ENCODE measurements around the gene RAD9B. TPM values are rescaled to one million over a fixed set of nuclear protein-coding genes. Genes with fewer than 3 reads are reported as not detected.

The RAD9B gene
- total and polyA plus RNA-seq, 7 experiments from 2014 or later = 0.53 to 2.9 (median 1.0) TPM

- H3K4me1 ChIP-seq (ENCODE audit: control insufficient read depth in 2 of 2, insufficient read depth in 2 of 2, low read length in 2 of 2) = peaks cover 20 to 22% of the 10 kb centered on the region in 2 donors
- peaks cover 0 to 17% (median 8%) of the 10 kb centered on the region in 5 donors for H3K36me3 Mint-ChIP-seq
- ChIA-PET CTCF (interaction anchor here (1.1 to 4.3 kb wide), 4 partner anchors 26 to 103 kb away, joined by 3 to 20 read pairs (median 6); partner anchors contain the start of genes ARPC3, FAM216A and GPN3), POLR2A (interaction anchor here (1.3 to 3.4 kb wide), 2 partner anchors 30 to 49 kb away, joined by 5 to 52 read pairs; partner anchors contain the start of genes ARPC3, FAM216A and GPN3)
- DNase-seq = no peak
- ATAC-seq = no peak
- no peak overlapping the region for H3K27ac ChIP-seq (ENCODE audit: low read depth, low read length)
- peaks cover 22 to 52% (median 43%) of the 10 kb centered on the region in 7 donors for H3K4me1 Mint-ChIP-seq
- peaks cover 0 to 3% (median 0%) of the 10 kb centered on the region in 5 donors for H3K27me3 Mint-ChIP-seq
- intact Hi-C loops (cut with micrococcal nuclease) = no loop called here
- H3K9me3 ChIP-seq (ENCODE audit: control insufficient read depth in 2 of 3, low read length in 3 of 3) = no peaks in the 10 kb centered on the region
- peak overlapping the region in 9 of 10 donors; percentile 8 to 93 (median 59) for H3K4me3 Mint-ChIP-seq
- no peak overlapping the region for H3K4me3 ChIP-seq (ENCODE audit: low read length)
- peak overlapping the region in 5 of 9 donors; percentile 34 to 78 (median 39) for H3K27ac Mint-ChIP-seq
- H3K27me3 ChIP-seq (ENCODE audit: control insufficient read depth in 2 of 2, insufficient read depth in 2 of 2, low read length in 2 of 2) = no peaks in the 10 kb centered on the region
- peaks cover 0 to 18% (median 7%) of the 10 kb centered on the region in 3 experiments for H3K36me3 ChIP-seq (ENCODE audit: control insufficient read depth in 2 of 3, insufficient read depth in 3 of 3, low read length in 3 of 3)
- peaks cover 0 to 6% (median 0%) of the 10 kb centered on the region in 11 donors for H3K9me3 Mint-ChIP-seq
Observed at GRCh38 chr12:110498984-110499706, 3.0 kb upstream of the RAD9B start.

- Mint-ChIP-seq H3K4me3 (peak overlapping the region; percentile 88 to 100 (median 97)), H3K36me3 (peaks cover 0 to 13% (median 0%) of the 10 kb centered on the region in 5 donors), H3K9me3 (peaks cover 0 to 6% (median 0%) of the 10 kb centered on the region in 11 donors), H3K27ac (peak overlapping the region; percentile 93 to 100 (median 97)), H3K27me3 (peaks cover 0 to 3% (median 0%) of the 10 kb centered on the region in 5 donors), H3K4me1 (peaks cover 22 to 52% (median 39%) of the 10 kb centered on the region in 7 donors)
- intact Hi-C loops (cut with micrococcal nuclease) = loop anchor here in 1 of 2 donors (1.0 to 5.0 kb wide), 4 partner anchors 99 to 1096 kb away; partner anchors contain the start of genes ANKRD13A, ATXN2 and GIT2
- Histone ChIP-seq H3K27ac (ENCODE audit: low read depth, low read length) (peak overlapping the region; percentile 89), H3K4me1 (ENCODE audit: control insufficient read depth in 2 of 2, insufficient read depth in 2 of 2, low read length in 2 of 2) (peaks cover 20 to 22% of the 10 kb centered on the region in 2 donors), H3K27me3 (ENCODE audit: control insufficient read depth in 2 of 2, insufficient read depth in 2 of 2, low read length in 2 of 2) (no peaks in the 10 kb centered on the region), H3K4me3 (ENCODE audit: low read length) (peak overlapping the region; percentile 86), H3K9me3 (ENCODE audit: control insufficient read depth in 2 of 3, low read length in 3 of 3) (no peaks in the 10 kb centered on the region), H3K36me3 (ENCODE audit: control insufficient read depth in 2 of 3, insufficient read depth in 3 of 3, low read length in 3 of 3) (peaks cover 0 to 4% (median 0%) of the 10 kb centered on the region in 3 experiments)
- ChIA-PET CTCF (interaction anchor here (0.6 to 4.3 kb wide), 3 partner anchors 18 to 53 kb away, joined by 3 to 20 read pairs (median 8); partner anchors contain the start of genes FAM216A and GPN3), POLR2A (interaction anchor here (0.6 to 3.4 kb wide), 9 partner anchors 10 to 241 kb away, joined by 3 to 52 read pairs (median 4); partner anchors contain the start of genes ARPC3, FAM216A and GPN3)
- DNase-seq = no peak
- ATAC-seq = peak; percentile 3
Observed at GRCh38 chr12:110501399-110501751, 756 bp upstream of the RAD9B start.

GRCh38 chr12:110503432-110503831, 1.3 kb downstream of the RAD9B start:
- CTCF ChIA-PET = interaction anchor here (0.6 to 2.3 kb wide), 4 partner anchors 48 to 183 kb away, joined by 3 to 8 read pairs (median 4); no protein-coding TSS in a partner anchor
- no peaks in the 10 kb centered on the region for H3K9me3 ChIP-seq (ENCODE audit: control insufficient read depth in 2 of 3, low read length in 3 of 3)
- H3K4me1 ChIP-seq (ENCODE audit: control insufficient read depth in 2 of 2, insufficient read depth in 2 of 2, low read length in 2 of 2) = peaks cover 20 to 22% of the 10 kb centered on the region in 2 donors
- peaks cover 0 to 3% (median 0%) of the 10 kb centered on the region in 5 donors for H3K27me3 Mint-ChIP-seq
- H3K27ac ChIP-seq (ENCODE audit: low read depth, low read length) = no peak overlapping the region
- H3K27me3 ChIP-seq (ENCODE audit: control insufficient read depth in 2 of 2, insufficient read depth in 2 of 2, low read length in 2 of 2) = no peaks in the 10 kb centered on the region
- no peak for ATAC-seq
- POLR2A ChIA-PET = interaction anchor here (0.6 to 1.9 kb wide), 5 partner anchors 14 to 110 kb away, joined by 3 to 11 read pairs (median 5); partner anchors contain the start of genes ARPC3 and TCTN1
- peaks cover 21 to 47% (median 35%) of the 10 kb centered on the region in 7 donors for H3K4me1 Mint-ChIP-seq
- peaks cover 0 to 4% (median 0%) of the 10 kb centered on the region in 3 experiments for H3K36me3 ChIP-seq (ENCODE audit: control insufficient read depth in 2 of 3, insufficient read depth in 3 of 3, low read length in 3 of 3)
- H3K36me3 Mint-ChIP-seq = peaks cover 0 to 13% (median 0%) of the 10 kb centered on the region in 5 donors
- H3K27ac Mint-ChIP-seq = peak overlapping the region in 8 of 9 donors; percentile 9 to 99 (median 76)
- no peak for DNase-seq
- no peak overlapping the region for H3K4me3 ChIP-seq (ENCODE audit: low read length)
- peaks cover 0 to 6% (median 0%) of the 10 kb centered on the region in 11 donors for H3K9me3 Mint-ChIP-seq
- intact Hi-C loops (cut with micrococcal nuclease) = loop anchor here (2.0 to 5.0 kb wide), 4 partner anchors 97 to 1094 kb away; partner anchors contain the start of genes ANKRD13A (in 1 of the 2), ATXN2 (in 1 of the 2) and GIT2 (in 1 of the 2)
- H3K4me3 Mint-ChIP-seq = peak overlapping the region in 3 of 10 donors; percentile 17 to 57 (median 54)

GRCh38 chr12:110505332-110505731, 3.2 kb downstream of the RAD9B start:
- peaks cover 0 to 3% (median 0%) of the 10 kb centered on the region in 5 donors for H3K27me3 Mint-ChIP-seq
- intact Hi-C loops (cut with micrococcal nuclease) = no loop called here
- peaks cover 0 to 9% (median 0%) of the 10 kb centered on the region in 5 donors for H3K36me3 Mint-ChIP-seq
- H3K4me3 Mint-ChIP-seq = no peak overlapping the region
- no peak overlapping the region for H3K27ac Mint-ChIP-seq
- H3K4me1 ChIP-seq (ENCODE audit: control insufficient read depth in 2 of 2, insufficient read depth in 2 of 2, low read length in 2 of 2) = peaks cover 9 to 11% of the 10 kb centered on the region in 2 donors
- ATAC-seq = no peak
- ChIA-PET POLR2A (interaction anchor here (0.6 to 0.8 kb wide), 2 partner anchors 72 to 101 kb away, joined by 3 read pairs; no protein-coding TSS in a partner anchor), CTCF (interaction anchor here (0.7 to 0.8 kb wide), 2 partner anchors 8 to 85 kb away, joined by 3 to 4 read pairs; no protein-coding TSS in a partner anchor)
- H3K9me3 ChIP-seq (ENCODE audit: control insufficient read depth in 2 of 3, low read length in 3 of 3) = no peaks in the 10 kb centered on the region
- H3K27me3 ChIP-seq (ENCODE audit: control insufficient read depth in 2 of 2, insufficient read depth in 2 of 2, low read length in 2 of 2) = no peaks in the 10 kb centered on the region
- H3K36me3 ChIP-seq (ENCODE audit: control insufficient read depth in 2 of 3, insufficient read depth in 3 of 3, low read length in 3 of 3) = peaks cover 0 to 4% (median 0%) of the 10 kb centered on the region in 3 experiments
- no peak overlapping the region for H3K27ac ChIP-seq (ENCODE audit: low read depth, low read length)
- H3K4me3 ChIP-seq (ENCODE audit: low read length) = no peak overlapping the region
- peaks cover 0 to 6% (median 0%) of the 10 kb centered on the region in 11 donors for H3K9me3 Mint-ChIP-seq
- DNase-seq = no peak
- peaks cover 11 to 28% (median 19%) of the 10 kb centered on the region in 7 donors for H3K4me1 Mint-ChIP-seq

GRCh38 chr12:110508071-110508586, 6.0 kb downstream of the RAD9B start:
- Histone ChIP-seq H3K36me3 (ENCODE audit: control insufficient read depth in 2 of 3, insufficient read depth in 3 of 3, low read length in 3 of 3) (no peaks in the 10 kb centered on the region), H3K27ac (ENCODE audit: low read depth, low read length) (no peak overlapping the region), H3K9me3 (ENCODE audit: control insufficient read depth in 2 of 3, low read length in 3 of 3) (no peaks in the 10 kb centered on the region), H3K27me3 (ENCODE audit: control insufficient read depth in 2 of 2, insufficient read depth in 2 of 2, low read length in 2 of 2) (no peaks in the 10 kb centered on the region), H3K4me1 (ENCODE audit: control insufficient read depth in 2 of 2, insufficient read depth in 2 of 2, low read length in 2 of 2) (no peaks in the 10 kb centered on the region), H3K4me3 (ENCODE audit: low read length) (no peak overlapping the region)
- H3K27ac Mint-ChIP-seq = no peak overlapping the region
- H3K4me1 Mint-ChIP-seq = peaks cover 0 to 3% (median 0%) of the 10 kb centered on the region in 7 donors
- intact Hi-C loops (cut with micrococcal nuclease) = no loop called here
- DNase-seq (no peak), ATAC-seq (no peak)
- H3K36me3 Mint-ChIP-seq = no peaks in the 10 kb centered on the region
- no peaks in the 10 kb centered on the region for H3K9me3 Mint-ChIP-seq
- ChIA-PET CTCF (interaction anchor here (0.6 to 1.4 kb wide), 3 partner anchors 52 to 315 kb away, joined by 3 read pairs; no protein-coding TSS in a partner anchor), POLR2A (interaction anchor here (0.6 kb wide), 1 partner anchor 1036 kb away, joined by 3 read pairs; no protein-coding TSS in a partner anchor)
- H3K4me3 Mint-ChIP-seq = no peak overlapping the region
- peaks cover 0 to 5% (median 0%) of the 10 kb centered on the region in 5 donors for H3K27me3 Mint-ChIP-seq

GRCh38 chr12:110513842-110514241, 11.7 kb downstream of the RAD9B start:
- no peaks in the 10 kb centered on the region for H3K4me1 ChIP-seq (ENCODE audit: control insufficient read depth in 2 of 2, insufficient read depth in 2 of 2, low read length in 2 of 2)
- DNase-seq (no peak), ATAC-seq (no peak)
- no peak overlapping the region for H3K4me3 ChIP-seq (ENCODE audit: low read length)
- no peak overlapping the region for H3K27ac ChIP-seq (ENCODE audit: low read depth, low read length)
- Mint-ChIP-seq H3K36me3 (no peaks in the 10 kb centered on the region), H3K27ac (no peak overlapping the region), H3K27me3 (peaks cover 0 to 9% (median 0%) of the 10 kb centered on the region in 5 donors), H3K4me3 (no peak overlapping the region), H3K4me1 (peaks cover 0 to 5% (median 0%) of the 10 kb centered on the region in 7 donors), H3K9me3 (no peaks in the 10 kb centered on the region)
- no peaks in the 10 kb centered on the region for H3K36me3 ChIP-seq (ENCODE audit: control insufficient read depth in 2 of 3, insufficient read depth in 3 of 3, low read length in 3 of 3)
- H3K27me3 ChIP-seq (ENCODE audit: control insufficient read depth in 2 of 2, insufficient read depth in 2 of 2, low read length in 2 of 2) = no peaks in the 10 kb centered on the region
- ChIA-PET CTCF (interaction anchor here (0.9 to 6.7 kb wide), 5 partner anchors 9 to 89 kb away, joined by 3 to 58 read pairs (median 4); partner anchors contain the start of genes FAM216A and GPN3), POLR2A (interaction anchor here (1.4 kb wide), 1 partner anchor 88 kb away, joined by 3 read pairs; no protein-coding TSS in a partner anchor)
- intact Hi-C loops (cut with micrococcal nuclease) = no loop called here
- no peaks in the 10 kb centered on the region for H3K9me3 ChIP-seq (ENCODE audit: control insufficient read depth in 2 of 3, low read length in 3 of 3)

Measured in naive thymus-derived CD4-positive, alpha-beta T cell (primary cell).